GM12801 (cell line): Measurements from ENCODE around the gene RIMBP2.

Experiments used
- CTCF ChIP-seq: IDR thresholded peaks from one replicate; pipeline ENCODE4 v1.5.1; 2011; ENCODE audit warnings: control low read depth; ENCODE audit not compliant: insufficient read length; ENCODE audit errors: extremely low read depth

Gene RIMBP2

GRCh38 chr12:130579231-130579630, 136.9 kb downstream of the RIMBP2 start:
- no peak for TF ChIP-seq CTCF

GRCh38 chr12:130577351-130577750, 138.7 kb downstream of the RIMBP2 start:
- TF ChIP-seq CTCF = no peak

- no peak for TF ChIP-seq CTCF
Measured at GRCh38 chr12:130576371-130576816, 139.7 kb downstream of the RIMBP2 start.

- TF ChIP-seq CTCF = no peak
Measured at GRCh38 chr12:130574402-130574801, 141.7 kb downstream of the RIMBP2 start.

GRCh38 chr12:130573766-130574165, 142.3 kb downstream of the RIMBP2 start:
- TF ChIP-seq CTCF = no peak

GRCh38 chr12:130573235-130573634, 142.9 kb downstream of the RIMBP2 start:
- no peak for TF ChIP-seq CTCF

- TF ChIP-seq CTCF = no peak
Measured at GRCh38 chr12:130572553-130572952, 143.5 kb downstream of the RIMBP2 start.

GRCh38 chr12:130571734-130572133, 144.4 kb downstream of the RIMBP2 start:
- TF ChIP-seq CTCF = no peak
